Activated naive CD4-positive, alpha-beta T cell treated with anti-CD3 and anti-CD28 coated beads, Interleukin-2, amount 10 ng/mL, durations not matched to agents 7 days and 5 days (primary cell): ENCODE measurements around the gene AOX1.

Source experiments
- CTCF ChIA-PET: fragments of 350-600 bp; sonication (Branson Sonifier 250); formaldehyde crosslinking; loops from one replicate; lab custom pipeline; 2021; ENCODE audit warnings: antibody characterized with exemption; lab: Charles Lee
- DNase-seq: peaks from one replicate; pipeline ENCODE4 v3.0.0-alpha.2; 2020
- H3K27ac Mint-ChIP-seq: one replicate; pipeline ENCODE4 v1.8.0; 2021; ENCODE audit warnings: mild to moderate bottlenecking, moderate library complexity, mixed read lengths
- H3K27me3 Mint-ChIP-seq: one replicate; pipeline ENCODE4 v1.8.0; 2021; ENCODE audit warnings: mild to moderate bottlenecking, mixed read lengths
- H3K36me3 Mint-ChIP-seq: one replicate; pipeline ENCODE4 v1.8.0; 2021; ENCODE audit warnings: mixed read lengths
- H3K4me1 Mint-ChIP-seq: one replicate; pipeline ENCODE4 v1.8.0; 2021; ENCODE audit warnings: mixed read lengths
- H3K4me3 Mint-ChIP-seq: one replicate; pipeline ENCODE4 v1.8.0; 2021; ENCODE audit warnings: mild to moderate bottlenecking, moderate library complexity, mixed read lengths
- H3K9me3 Mint-ChIP-seq: one replicate; pipeline ENCODE4 v1.8.0; 2021; ENCODE audit warnings: mixed read lengths

The AOX1 gene

DNA sequence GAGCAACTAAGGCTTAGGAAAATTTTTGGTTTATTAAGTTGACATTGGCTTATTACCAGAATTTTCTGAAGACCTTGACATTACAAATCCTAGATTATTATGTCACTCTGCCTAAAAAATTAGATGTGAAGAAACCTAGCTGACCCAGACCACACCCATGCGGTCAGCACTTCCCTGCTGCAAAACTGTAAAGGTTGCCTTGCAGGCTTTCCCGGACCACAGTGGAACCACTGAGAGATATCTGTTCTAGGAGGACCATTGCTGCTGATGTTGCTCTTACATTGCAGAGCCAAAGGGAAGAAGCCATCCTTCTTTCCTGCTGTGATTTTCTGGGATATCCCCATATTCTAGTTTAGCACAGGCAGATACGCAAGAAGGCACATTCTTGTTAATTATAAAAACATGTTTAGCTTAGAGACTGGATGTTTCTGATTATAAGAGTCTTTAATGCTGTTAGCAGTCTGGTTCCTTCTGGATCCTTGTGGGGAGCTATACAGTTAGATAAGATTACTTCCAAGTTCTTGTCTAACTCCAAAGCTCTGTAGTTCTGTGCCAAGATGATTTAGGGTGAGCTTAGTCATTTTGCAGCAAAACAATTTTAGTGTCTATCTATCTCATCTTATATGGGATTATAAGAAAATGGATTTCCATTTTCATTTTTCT lies 70.2 kb downstream of the AOX1 start:
- Mint-ChIP-seq H3K4me1 (no peaks in the 10 kb centered on the region), H3K9me3 (no peaks in the 10 kb centered on the region), H3K27ac (no peak overlapping the region), H3K36me3 (no peaks in the 10 kb centered on the region), H3K27me3 (peaks cover 15% of the 10 kb centered on the region), H3K4me3 (no peak overlapping the region)
- DNase-seq = no peak
- CTCF ChIA-PET = no interaction called here

DNA sequence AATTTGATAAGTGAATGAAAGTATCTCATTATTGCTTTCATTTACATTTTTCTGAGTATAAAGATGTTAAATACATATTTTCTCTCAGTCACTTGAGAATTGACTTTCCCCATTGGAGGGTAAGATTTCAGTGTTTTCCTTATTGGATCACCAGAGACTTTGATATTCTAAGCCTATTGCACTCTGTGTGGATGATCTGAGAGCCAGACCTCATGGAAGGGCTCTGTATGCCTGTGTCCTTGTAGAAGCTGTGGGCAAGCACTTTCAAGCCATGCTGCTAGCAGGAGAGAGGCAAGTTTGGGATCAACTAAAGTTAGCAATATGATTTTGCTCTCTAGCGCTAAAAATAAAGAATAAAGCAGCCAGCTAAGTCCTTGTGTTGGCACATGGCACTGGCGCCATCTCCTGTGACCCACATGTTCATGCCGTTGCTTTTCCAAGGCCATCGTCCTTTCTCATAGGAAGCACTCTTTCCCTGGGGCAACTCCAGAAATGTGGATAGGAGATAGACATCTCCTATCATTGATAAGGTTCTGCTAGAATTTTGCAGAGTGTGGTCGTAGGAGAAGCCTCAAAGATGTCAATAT lies 72.6 kb downstream of the AOX1 start:
- Mint-ChIP-seq H3K9me3 (no peaks in the 10 kb centered on the region), H3K27me3 (peaks cover 19% of the 10 kb centered on the region), H3K4me1 (no peaks in the 10 kb centered on the region), H3K4me3 (no peak overlapping the region), H3K36me3 (no peaks in the 10 kb centered on the region), H3K27ac (no peak overlapping the region)
- CTCF ChIA-PET = no interaction called here
- no peak for DNase-seq

DNA sequence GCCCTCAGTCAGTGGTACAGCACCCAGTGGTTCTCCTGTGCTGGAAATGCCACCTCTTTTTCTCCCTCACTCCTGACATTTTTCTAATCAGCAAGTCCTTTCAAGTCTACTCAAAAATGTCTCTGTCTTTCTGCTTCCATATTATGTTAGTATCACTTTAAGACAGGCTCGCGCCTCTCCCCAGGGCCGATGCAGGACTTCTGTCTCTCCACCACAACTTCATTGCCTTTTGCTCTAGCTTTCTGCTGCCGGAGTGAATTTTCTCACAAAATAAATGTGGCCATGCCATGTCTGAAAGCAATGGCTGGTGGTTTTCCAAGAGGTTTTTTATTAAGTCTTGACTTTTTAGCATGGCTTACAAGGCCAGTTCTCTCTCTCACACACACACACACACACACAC lies 73.6 kb downstream of the AOX1 start:
- CTCF ChIA-PET = no interaction called here

DNA sequence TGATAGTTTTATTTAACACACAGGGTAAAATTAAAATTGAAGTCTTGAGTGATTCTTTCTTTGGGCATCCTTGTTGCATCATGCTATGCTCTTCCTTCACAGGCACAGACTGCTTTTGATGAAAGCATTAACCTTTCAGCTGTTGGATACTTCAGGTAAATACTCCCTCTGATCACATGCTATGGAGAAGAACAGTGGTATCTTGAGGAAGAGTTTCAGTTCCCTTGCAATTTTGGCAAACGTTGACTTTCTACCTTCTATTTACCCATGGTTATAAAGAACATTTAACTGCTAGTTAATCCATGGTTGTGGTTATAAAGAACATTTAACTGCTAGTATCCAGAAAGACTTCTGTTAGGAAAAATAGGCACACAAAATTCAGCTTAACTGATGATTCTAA lies 75.7 kb downstream of the AOX1 start:
- no peak for DNase-seq
- H3K9me3 Mint-ChIP-seq = no peaks in the 10 kb centered on the region
- no peaks in the 10 kb centered on the region for H3K4me1 Mint-ChIP-seq
- H3K36me3 Mint-ChIP-seq = no peaks in the 10 kb centered on the region
- no peak overlapping the region for H3K27ac Mint-ChIP-seq
- peaks cover 19% of the 10 kb centered on the region for H3K27me3 Mint-ChIP-seq
- no peak overlapping the region for H3K4me3 Mint-ChIP-seq
- CTCF ChIA-PET = no interaction called here

More for the DNA sequence above, 73.6 kb downstream of the AOX1 start:
- Mint-ChIP-seq H3K4me1 (no peaks in the 10 kb centered on the region), H3K9me3 (no peaks in the 10 kb centered on the region), H3K4me3 (no peak overlapping the region), H3K36me3 (no peaks in the 10 kb centered on the region), H3K27ac (no peak overlapping the region), H3K27me3 (peaks cover 19% of the 10 kb centered on the region)
- DNase-seq = no peak

DNA sequence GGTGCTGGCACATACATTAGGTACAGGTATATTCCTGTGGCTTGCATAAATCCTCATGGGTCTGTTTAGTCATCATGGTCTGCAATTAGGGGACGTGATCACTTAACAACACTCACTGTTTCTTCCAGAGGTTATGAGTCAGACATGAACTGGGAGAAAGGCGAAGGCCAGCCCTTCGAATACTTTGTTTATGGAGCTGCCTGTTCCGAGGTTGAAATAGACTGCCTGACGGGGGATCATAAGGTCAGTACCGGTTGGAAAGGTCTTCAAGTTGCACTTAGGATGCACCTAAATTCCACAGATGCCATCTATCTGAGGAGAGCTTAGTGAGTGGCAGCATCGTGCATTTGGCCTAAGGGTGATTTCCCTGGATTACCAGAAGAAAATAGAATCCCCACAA lies 76.9 kb downstream of the AOX1 start:
- H3K27me3 Mint-ChIP-seq = peaks cover 19% of the 10 kb centered on the region
- no peak overlapping the region for H3K27ac Mint-ChIP-seq
- CTCF ChIA-PET = no interaction called here
- no peak overlapping the region for H3K4me3 Mint-ChIP-seq
- peaks cover 2% of the 10 kb centered on the region for H3K4me1 Mint-ChIP-seq
- no peaks in the 10 kb centered on the region for H3K9me3 Mint-ChIP-seq
- no peaks in the 10 kb centered on the region for H3K36me3 Mint-ChIP-seq
- no peak for DNase-seq

DNA sequence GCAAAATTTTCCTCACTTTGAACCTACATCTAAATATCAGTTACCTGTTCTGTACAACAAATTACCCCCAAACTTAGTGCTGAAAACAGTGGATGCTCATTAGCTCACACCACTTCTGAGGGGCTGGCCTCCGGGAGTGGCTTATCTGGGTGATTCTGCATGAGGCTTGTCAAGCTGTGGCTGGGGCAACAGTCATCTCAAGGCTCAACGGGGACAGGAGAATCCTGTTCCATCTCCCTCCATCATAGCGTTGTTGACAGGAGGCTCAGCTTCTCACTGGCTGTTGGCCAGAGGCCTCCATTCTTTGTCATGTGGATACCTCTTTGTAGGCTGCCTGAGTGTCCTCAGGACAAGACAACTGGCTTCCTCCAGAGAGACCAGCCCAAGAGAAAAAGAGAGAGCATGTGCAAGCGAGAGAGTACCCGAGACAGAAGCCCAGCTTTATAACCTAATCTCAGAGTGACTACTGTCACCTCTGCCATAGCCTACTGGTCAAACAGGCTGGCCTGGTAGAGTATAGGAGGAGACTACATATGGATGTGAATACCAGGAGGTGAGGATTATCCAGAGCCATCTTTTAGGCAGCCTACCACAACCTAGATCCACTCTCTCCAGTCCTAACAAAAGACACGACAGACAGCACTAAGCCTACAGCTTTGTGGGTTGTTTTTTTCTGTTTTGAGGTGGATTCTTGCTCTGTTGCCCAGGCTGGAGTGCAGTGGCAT lies 79.1 kb downstream of the AOX1 start:
- H3K27ac Mint-ChIP-seq = no peak overlapping the region

DNA sequence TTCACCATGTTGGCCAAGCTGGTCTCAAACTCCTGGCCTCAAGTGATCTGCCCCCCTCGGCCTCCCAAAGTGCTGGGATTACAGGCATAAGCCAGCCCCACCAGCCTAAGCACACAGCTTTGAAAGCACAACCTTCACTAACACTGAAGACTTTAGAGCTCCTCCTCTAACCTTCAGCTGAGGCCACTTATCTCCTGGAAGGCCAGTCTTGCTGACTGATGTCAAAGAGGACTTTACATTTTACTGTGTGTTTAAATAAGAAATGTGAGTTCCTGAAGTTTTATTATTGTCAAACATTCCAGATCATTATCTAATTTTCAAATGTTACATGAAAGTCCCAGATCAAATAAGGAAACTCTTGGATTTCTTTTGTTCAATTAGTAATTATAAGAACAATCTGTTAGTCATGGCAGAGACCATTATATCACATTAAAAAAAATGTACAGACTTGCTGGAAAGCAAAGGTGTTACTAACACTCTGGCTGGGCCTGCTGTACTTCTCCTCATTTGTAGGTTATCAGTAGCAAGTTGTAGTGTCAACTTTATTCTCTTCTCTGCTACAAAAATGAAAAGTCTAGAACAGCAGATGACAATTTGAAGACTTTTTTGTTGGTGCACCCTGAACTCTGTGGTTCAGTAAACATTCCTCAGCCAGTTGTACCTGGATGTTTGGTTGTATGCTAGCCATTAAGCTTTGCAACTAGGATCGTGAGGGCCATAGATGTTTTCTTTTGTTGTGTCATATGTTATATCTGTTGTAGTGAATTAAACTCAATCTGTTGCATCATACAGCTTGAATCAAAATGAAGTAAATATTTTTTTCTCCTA lies 80.0 kb downstream of the AOX1 start:
- H3K27me3 Mint-ChIP-seq = peaks cover 7% of the 10 kb centered on the region
- CTCF ChIA-PET = no interaction called here
- H3K9me3 Mint-ChIP-seq = no peaks in the 10 kb centered on the region
- H3K27ac Mint-ChIP-seq = no peak overlapping the region
- H3K36me3 Mint-ChIP-seq = no peaks in the 10 kb centered on the region
- no peak for DNase-seq
- peaks cover 2% of the 10 kb centered on the region for H3K4me1 Mint-ChIP-seq
- no peak overlapping the region for H3K4me3 Mint-ChIP-seq

More for the DNA sequence above, 79.1 kb downstream of the AOX1 start:
- CTCF ChIA-PET = no interaction called here
- Mint-ChIP-seq H3K9me3 (no peaks in the 10 kb centered on the region), H3K4me3 (no peak overlapping the region), H3K27me3 (peaks cover 10% of the 10 kb centered on the region), H3K4me1 (peaks cover 2% of the 10 kb centered on the region), H3K36me3 (no peaks in the 10 kb centered on the region)
- no peak for DNase-seq

DNA sequence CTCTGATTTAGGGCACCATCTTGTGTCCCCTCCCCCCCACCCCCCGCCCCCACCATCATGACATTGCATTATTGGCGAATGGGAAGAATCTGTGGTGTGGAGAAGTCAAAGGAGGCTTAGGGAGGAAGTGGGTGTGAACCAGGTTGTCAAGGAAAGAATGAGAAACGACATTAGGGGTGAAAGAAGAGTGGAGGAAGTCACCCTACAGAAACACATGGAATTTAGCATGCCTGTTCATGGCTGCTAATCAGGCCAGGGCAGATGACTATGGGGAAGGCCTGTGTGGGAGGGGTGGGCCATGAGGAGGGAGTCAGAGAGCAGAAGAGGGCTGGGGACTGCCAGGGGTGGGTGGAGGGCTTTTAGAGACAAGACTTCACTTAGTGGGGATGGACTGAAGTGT lies 81.6 kb downstream of the AOX1 start:
- Mint-ChIP-seq H3K9me3 (no peaks in the 10 kb centered on the region), H3K4me3 (no peak overlapping the region), H3K27ac (no peak overlapping the region), H3K4me1 (peaks cover 2% of the 10 kb centered on the region), H3K27me3 (peaks cover under 1% of the 10 kb centered on the region), H3K36me3 (no peaks in the 10 kb centered on the region)
- no peak for DNase-seq
- CTCF ChIA-PET = no interaction called here

DNA sequence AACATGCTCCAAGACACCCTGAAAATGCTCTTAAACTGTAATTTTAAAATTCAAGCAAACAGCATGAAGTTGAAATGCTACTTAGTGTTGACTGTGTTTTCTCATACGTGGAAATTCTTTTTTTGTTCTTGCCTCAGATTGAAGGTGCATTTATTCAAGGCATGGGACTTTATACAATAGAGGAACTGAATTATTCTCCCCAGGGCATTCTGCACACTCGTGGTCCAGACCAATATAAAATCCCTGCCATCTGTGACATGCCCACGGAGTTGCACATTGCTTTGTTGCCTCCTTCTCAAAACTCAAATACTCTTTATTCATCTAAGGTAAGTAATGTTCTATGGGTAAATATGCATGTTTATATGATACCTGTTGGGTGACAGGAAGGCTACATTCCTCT lies 82.7 kb downstream of the AOX1 start:
- H3K9me3 Mint-ChIP-seq = no peaks in the 10 kb centered on the region
- CTCF ChIA-PET = no interaction called here
- no peak overlapping the region for H3K27ac Mint-ChIP-seq
- DNase-seq = no peak
- peaks cover 9% of the 10 kb centered on the region for H3K27me3 Mint-ChIP-seq
- H3K4me3 Mint-ChIP-seq = no peak overlapping the region
- peaks cover 12% of the 10 kb centered on the region for H3K4me1 Mint-ChIP-seq
- H3K36me3 Mint-ChIP-seq = no peaks in the 10 kb centered on the region

DNA sequence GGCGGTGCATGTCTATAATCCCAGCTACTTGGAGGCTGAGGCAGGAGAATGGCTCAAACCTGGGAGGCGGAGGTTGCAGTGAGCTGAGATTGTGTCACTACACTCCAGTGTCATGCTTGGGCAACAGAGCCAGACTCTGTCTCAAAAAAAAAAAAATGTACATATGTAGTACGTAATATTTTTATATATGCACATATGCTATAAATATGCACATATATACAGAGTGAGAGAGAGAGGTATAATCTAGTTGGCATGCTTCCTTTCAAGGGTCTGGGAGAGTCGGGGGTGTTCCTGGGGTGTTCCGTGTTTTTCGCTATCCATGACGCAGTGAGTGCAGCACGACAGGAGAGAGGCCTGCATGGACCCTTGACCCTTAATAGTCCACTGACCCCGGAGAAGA lies 83.5 kb downstream of the AOX1 start:
- DNase-seq = no peak
- no peaks in the 10 kb centered on the region for H3K9me3 Mint-ChIP-seq
- H3K27ac Mint-ChIP-seq = no peak overlapping the region
- H3K4me3 Mint-ChIP-seq = no peak overlapping the region
- peaks cover 9% of the 10 kb centered on the region for H3K27me3 Mint-ChIP-seq
- no peaks in the 10 kb centered on the region for H3K36me3 Mint-ChIP-seq
- CTCF ChIA-PET = no interaction called here
- peaks cover 16% of the 10 kb centered on the region for H3K4me1 Mint-ChIP-seq

DNA sequence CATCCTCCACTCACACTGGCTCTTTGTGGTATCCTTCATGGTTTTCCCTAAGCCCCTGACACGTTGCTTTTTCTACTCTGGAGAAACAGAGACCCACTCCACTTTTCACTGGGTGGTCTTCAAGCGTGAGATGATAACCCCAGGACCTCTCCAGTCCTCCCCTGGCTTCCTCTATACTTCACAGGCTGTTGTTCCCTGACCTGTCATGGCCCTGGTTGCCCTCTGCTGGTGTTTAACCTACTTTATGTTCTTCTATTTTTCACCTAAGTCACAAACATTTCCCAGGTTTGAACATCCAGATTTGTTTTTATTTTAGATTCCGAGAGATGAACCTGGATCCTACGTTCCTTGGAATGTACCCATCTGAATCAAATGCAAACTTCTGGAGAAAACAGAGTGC lies 84.5 kb downstream of the AOX1 start:
- peaks cover 9% of the 10 kb centered on the region for H3K27me3 Mint-ChIP-seq
- no peaks in the 10 kb centered on the region for H3K36me3 Mint-ChIP-seq
- no peak overlapping the region for H3K27ac Mint-ChIP-seq
- peaks cover 16% of the 10 kb centered on the region for H3K4me1 Mint-ChIP-seq
- H3K9me3 Mint-ChIP-seq = no peaks in the 10 kb centered on the region
- DNase-seq = no peak
- CTCF ChIA-PET = no interaction called here
- H3K4me3 Mint-ChIP-seq = no peak overlapping the region

DNA sequence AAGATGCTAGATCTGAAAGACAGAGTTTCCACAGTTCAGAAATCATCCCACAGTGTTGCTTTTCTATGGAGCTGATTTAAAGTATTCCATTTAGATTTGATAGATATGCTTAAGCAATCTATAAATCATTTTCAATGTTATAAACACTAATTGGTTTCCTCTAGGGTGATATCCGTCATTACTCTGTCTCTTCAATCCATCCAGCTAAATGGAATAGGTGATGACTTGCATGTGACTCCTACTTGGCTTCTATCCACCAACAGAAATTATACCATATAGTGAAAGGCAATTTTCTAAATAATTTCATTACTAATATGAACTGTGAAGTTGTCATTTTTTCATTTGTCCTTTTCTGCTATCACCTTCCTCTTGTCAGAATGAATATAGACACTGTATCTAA lies 84.9 kb downstream of the AOX1 start:
- Mint-ChIP-seq H3K27ac (no peak overlapping the region), H3K4me1 (peaks cover 16% of the 10 kb centered on the region)
- CTCF ChIA-PET = interaction anchor here (0.8 kb wide), 1 partner anchor 691 kb away, joined by 3 read pairs; no protein-coding TSS in a partner anchor

DNA sequence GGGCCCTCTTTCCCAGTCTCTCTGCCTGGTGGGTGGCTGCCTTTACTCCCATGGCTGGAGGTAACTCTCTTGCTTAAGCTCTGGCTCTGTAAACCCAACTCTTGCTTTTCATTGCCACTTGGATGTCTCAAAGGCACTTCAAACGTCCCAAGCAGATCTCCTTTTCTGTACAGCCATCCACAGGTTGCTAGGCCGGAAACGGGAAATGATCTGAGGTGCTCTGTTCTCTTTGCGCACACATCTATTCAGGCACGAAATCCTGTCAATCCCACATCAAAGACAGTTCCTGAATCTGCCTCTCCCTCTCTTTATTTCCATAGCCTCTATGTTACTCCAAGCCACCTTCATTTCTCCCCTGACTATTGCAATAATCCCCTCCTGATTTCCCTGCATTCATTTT lies 87.4 kb downstream of the AOX1 start:
- Mint-ChIP-seq H3K36me3 (no peaks in the 10 kb centered on the region), H3K27me3 (peaks cover 17% of the 10 kb centered on the region), H3K9me3 (no peaks in the 10 kb centered on the region), H3K4me1 (peaks cover 13% of the 10 kb centered on the region), H3K27ac (no peak overlapping the region), H3K4me3 (no peak overlapping the region)
- DNase-seq = no peak
- CTCF ChIA-PET = no interaction called here

More for the DNA sequence above, 84.9 kb downstream of the AOX1 start:
- Mint-ChIP-seq H3K27me3 (peaks cover 9% of the 10 kb centered on the region), H3K36me3 (no peaks in the 10 kb centered on the region), H3K4me3 (no peak overlapping the region), H3K9me3 (no peaks in the 10 kb centered on the region)
- no peak for DNase-seq

DNA sequence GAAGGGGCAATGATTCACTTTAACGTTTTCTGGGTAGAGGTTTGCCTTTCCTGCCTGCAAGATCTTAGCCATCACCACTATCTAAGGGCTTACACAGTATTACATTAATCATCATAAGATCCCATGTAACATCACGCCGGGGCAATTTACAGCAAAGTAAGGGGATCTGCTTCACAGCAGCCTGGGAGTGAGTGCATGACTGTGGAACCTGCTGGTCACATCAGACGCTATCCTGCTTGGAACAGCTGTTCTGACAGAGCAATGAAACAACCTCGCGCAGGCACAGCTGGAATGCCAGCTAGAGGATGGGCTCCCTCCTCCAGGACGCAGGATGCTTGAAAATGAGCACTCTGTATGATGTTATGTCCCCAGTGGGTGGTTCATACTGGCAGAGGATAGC lies 89.0 kb downstream of the AOX1 start:
- peaks cover 20% of the 10 kb centered on the region for H3K27me3 Mint-ChIP-seq
- no peak for DNase-seq
- no peaks in the 10 kb centered on the region for H3K36me3 Mint-ChIP-seq
- no peaks in the 10 kb centered on the region for H3K9me3 Mint-ChIP-seq
- CTCF ChIA-PET = no interaction called here
- no peak overlapping the region for H3K4me3 Mint-ChIP-seq
- no peak overlapping the region for H3K27ac Mint-ChIP-seq
- peaks cover 13% of the 10 kb centered on the region for H3K4me1 Mint-ChIP-seq
